VCaP (cell line): ENCODE measurements around the gene HHIPL1.

Experiments
- H3K27ac ChIP-seq: fragments of 450-650 bp; 2 replicates; pipeline ENCODE4 v1.5.1; 2017
- TF ChIP-seq, protein P1 (sequence below): fragments of 450-650 bp; conservative IDR thresholded peaks from 2 replicates; pipeline ENCODE4 v1.5.1; 2017; ENCODE audit warnings: mild to moderate bottlenecking, moderate library complexity

HHIPL1 gene

DNA sequence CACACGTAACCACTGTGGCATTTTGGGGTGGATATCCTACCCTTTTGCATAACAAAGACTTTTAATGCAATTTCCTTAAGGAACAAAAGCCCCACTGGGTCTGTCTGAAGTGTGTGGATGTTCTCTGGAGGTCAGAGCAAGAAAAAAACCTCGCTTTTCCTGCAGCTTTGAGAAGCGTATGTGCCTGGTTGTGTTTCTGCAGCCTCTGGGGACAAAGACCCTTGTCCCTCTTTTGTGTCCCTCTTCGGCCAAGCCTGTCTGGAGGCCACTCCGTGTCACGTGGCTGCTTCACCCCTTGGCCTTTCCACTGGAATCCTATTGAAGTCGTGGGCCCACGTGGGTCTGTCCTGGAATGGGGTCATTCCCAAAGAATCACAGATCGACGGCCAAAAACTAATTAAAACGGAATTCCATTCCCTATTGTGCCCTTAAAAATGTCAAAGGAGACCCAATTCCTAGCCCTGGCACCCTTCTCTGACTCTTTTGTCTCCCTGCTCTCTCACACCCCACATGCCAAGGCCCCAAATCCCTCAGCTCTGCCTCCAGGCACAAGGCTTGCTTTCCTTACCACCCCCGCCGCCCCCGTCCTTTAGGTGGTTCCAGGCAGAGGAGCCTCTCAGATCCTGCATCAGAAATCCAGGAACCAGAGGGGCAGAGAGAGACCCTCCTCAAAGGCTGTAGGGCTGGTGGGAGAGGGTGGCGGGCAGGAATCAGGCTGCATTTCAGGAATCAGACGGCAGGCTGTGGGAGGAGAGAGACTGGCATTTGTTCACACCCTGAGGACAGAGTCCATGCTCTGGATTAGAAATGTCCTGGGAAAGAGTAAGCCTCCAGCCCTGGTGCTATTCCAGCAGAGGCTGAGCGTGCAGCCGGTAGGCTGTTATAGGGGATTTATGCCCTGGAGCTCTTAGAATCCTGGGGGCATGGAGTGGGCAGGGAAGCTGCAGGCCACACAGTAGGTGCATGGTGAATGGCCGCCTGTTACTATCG is 26.6 kb downstream of the HHIPL1 start:
- H3K27ac ChIP-seq: no peak overlapping the region
- TF ChIP-seq, protein P1, sequence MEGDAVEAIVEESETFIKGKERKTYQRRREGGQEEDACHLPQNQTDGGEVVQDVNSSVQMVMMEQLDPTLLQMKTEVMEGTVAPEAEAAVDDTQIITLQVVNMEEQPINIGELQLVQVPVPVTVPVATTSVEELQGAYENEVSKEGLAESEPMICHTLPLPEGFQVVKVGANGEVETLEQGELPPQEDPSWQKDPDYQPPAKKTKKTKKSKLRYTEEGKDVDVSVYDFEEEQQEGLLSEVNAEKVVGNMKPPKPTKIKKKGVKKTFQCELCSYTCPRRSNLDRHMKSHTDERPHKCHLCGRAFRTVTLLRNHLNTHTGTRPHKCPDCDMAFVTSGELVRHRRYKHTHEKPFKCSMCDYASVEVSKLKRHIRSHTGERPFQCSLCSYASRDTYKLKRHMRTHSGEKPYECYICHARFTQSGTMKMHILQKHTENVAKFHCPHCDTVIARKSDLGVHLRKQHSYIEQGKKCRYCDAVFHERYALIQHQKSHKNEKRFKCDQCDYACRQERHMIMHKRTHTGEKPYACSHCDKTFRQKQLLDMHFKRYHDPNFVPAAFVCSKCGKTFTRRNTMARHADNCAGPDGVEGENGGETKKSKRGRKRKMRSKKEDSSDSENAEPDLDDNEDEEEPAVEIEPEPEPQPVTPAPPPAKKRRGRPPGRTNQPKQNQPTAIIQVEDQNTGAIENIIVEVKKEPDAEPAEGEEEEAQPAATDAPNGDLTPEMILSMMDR: no peak

DNA sequence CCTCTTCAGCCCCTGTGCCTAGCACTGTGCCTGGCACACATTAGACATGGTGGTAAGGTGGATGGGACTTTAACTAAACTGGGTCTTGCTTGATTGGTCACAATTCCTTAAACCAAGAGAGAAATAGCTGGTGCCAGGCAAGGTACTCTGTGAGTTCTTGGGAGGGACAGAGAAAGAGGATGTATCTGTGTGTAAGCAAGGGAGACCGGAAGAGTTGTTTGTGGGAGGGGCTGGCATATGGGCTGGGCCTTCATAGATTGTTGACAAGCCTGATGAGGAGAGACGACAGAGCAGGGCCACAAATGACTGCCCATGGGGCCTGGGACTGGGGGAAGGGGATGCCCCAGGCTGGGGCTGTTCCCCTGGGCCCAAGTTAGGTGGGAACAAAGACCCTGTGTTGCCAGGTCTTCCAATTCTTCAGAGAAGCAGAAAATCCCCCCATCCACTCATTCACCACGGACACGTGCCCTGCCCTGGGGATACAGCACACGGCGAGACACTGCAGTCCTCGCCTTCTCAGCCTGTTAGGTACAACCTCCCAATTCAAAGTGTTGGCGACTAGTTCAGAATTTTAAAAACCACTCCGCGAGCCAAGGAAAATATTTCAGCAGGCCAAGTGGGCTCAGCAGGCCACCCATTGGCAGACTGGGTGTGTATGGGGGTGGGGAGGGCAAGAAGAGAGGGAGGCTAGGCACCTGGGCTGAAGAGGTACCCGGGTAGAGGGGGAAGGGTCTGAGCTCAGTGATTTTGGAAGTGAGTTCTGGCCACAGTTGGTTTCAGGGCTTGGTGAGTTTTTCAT is 27.8 kb downstream of the HHIPL1 start:
- TF ChIP-seq, protein P1: no peak
- no peak overlapping the region for H3K27ac ChIP-seq

DNA sequence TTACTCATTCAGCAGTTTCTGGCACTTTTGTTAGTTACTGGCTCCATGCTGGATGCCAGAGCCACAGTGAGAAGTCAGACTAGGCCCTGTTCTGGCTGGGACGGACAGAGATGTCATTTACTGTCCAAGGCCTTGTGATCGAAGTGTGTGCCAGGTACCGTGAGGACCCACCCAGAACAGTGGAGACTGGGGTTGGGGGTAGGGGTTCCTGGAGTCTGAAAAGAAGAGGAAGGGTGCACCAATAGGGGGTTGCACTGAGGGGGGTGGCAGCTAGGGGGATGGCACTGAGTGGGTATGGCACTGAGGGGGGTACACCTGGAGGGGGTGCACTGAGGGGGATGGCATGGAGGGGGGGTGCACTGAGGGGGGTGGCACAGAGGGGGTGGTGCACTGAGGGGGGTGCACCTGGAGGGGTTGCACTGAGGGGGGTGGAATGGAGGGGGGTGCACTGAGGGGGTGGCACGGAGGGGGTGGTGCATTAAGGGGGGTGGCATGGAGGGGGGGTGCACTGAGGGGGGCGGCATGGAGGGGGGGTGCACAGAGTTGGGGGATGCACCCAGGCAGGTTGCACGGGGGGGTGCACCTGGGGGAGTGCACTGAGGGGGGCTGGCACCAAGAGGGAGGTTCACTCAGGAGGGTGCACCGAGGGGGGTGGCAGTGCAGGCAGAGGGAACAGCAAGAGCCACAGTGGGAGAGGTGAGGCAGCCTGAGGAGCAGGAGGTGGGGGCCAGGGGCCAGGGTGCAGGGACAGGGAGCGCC is 28.6 kb downstream of the HHIPL1 start:
- TF ChIP-seq, protein P1: no peak
- H3K27ac ChIP-seq: no peak overlapping the region

DNA sequence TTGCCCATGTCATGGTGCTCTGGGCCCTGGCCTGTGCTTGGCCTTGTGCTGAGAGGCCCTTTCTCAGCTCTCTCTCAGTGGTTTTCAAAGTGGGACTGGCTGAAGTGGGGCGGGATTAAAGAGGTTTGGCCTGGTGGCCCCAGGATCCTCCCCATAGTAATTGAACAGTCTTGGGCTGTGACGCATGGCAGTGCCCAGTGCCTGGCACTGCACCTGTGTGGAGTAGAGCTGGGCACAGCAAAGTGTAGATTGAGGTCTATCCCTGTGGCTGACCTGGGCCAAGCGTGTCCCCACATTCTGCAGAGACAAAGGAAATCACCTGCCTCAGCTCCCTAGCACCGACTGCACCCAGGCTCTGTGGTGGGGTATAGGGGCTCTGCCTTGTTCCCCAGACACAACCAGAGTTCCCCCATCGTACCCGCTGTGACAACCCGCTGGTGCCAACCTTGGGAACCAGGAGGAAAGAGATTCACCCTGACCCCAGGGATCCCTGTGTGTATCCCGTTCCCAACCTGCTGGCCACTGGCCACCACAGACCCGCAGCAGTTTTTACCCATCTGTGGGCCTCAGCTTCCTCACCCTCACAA is 29.2 kb downstream of the HHIPL1 start:
- no peak overlapping the region for H3K27ac ChIP-seq
- TF ChIP-seq, protein P1: no peak

DNA sequence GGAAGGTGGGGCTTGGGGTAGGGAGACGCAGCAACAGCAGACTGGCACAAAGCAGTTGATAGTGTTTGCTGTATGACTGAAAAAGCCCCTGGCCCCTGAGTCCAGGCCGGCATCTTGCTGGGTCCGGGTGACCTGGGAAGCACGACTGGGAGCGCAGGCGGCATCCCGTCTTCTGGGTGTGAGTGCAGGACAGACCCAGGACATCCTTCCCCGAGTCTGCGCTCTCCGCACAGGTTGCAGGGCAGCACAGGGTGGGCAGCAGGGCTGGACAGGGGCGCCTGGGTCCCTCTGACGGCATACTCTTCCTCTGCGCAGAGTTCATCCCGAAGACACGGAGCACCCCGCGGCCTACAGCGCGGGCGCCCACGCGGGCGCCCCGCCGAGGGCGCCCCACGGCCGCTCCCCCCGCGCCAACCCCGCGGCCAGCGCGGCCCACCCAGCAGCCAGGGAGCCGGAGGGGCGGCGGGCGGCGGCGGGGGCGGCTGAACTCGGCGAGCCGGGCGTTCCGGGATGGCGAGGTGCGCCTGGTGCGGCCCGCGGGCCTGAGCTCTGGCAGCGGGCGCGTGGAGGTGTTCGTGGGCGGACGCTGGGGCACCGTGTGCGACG is 29.9 kb downstream of the HHIPL1 start:
- no peak overlapping the region for H3K27ac ChIP-seq
- TF ChIP-seq, protein P1: no peak

DNA sequence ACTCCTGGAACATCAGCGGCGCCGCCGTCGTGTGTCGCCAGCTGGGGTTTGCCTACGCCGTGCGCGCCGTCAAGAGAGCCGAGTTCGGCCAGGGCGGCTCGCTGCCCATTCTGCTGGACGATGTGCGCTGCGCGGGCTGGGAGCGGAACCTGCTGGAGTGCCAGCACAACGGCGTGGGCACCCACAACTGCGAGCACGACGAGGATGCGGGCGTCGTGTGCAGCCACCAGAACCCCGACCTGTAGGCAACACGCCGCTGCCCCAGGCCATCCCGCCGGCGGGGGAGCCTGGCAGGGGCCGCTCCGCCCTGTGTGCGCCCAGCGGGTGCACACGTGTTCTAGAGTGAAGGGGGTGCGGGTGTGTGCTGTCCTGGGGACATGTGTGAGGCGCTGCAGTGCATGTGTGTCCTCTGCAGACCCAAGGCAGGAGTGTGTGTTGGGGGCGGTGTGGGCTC is 30.5 kb downstream of the HHIPL1 start:
- TF ChIP-seq, protein P1: no peak
- no peak overlapping the region for H3K27ac ChIP-seq
